Panc1 (cell line): ENCODE measurements around the gene KCNE3. TPM values are rescaled to one million over a fixed set of nuclear protein-coding genes. Genes with fewer than 3 reads are reported as not detected.

Experiments used
- ATAC-seq: fragments of 200-7000 bp; cut with Tn5 transposase; 2 replicates; pipeline ENCODE4 v1.9.1; 2020; ENCODE audit warnings: mild to moderate bottlenecking, moderate library complexity
- BruUV-seq: library from RNA; stranded (reverse); fragments of 400-500 nt; replicated peaks from 2 replicates; lab custom pipeline; 2021; lab: Mats Ljungman, UMichigan
- CTCF ChIA-PET: fragments of 300-600 bp; sonication (Branson Sonifier 250); formaldehyde crosslinking; loops from one replicate; lab custom pipeline; 2022; ENCODE audit warnings: antibody characterized with exemption; lab: Charles Lee
- POLR2A ChIA-PET: fragments of 300-600 bp; sonication (Branson Sonifier 250); formaldehyde crosslinking; loops from one replicate; lab custom pipeline; 2022; ENCODE audit warnings: antibody characterized with exemption; lab: Charles Lee
- DNase-seq: peaks from one replicate; pipeline ENCODE4 v3.0.0-alpha.2; 2010; ENCODE audit warnings: low read depth, low spot score
- H3K27ac ChIP-seq: 2 replicates; pipeline ENCODE4 v1.5.1; 2011; ENCODE audit warnings: mild to moderate bottlenecking, low read length, inconsistent platforms
- H3K27me3 ChIP-seq: fragments of 200-500 bp; sonication (Bioruptor generic); 2 replicates; pipeline ENCODE4 v1.6.0; 2014; ENCODE audit warnings: low read length, inconsistent platforms; ENCODE audit not compliant: control insufficient read depth, insufficient read depth
- H3K36me3 ChIP-seq: fragments of 200-500 bp; sonication (Bioruptor generic); 2 replicates; pipeline ENCODE4 v1.5.1; 2014; ENCODE audit warnings: inconsistent platforms, mild to moderate bottlenecking, low read length, moderate library complexity; ENCODE audit not compliant: control insufficient read depth, insufficient read depth
- H3K4me1 ChIP-seq: 2 replicates; pipeline ENCODE4 v1.5.1; 2011; ENCODE audit warnings: inconsistent platforms, mild to moderate bottlenecking, low read length, moderate library complexity; ENCODE audit not compliant: control insufficient read depth, insufficient read depth
- H3K4me3 ChIP-seq, 2 experiments: 2 replicates each; pipeline ENCODE4 v1.5.1; 2011 to 2012; ENCODE audit warnings: low read depth in 2 of 2, low read length in 2 of 2, mild to moderate bottlenecking in 2 of 2, inconsistent platforms in 1 of 2, moderate library complexity in 1 of 2
- H3K9me3 ChIP-seq: fragments of 200-500 bp; sonication (Bioruptor generic); 2 replicates; pipeline ENCODE4 v1.5.1; 2014; ENCODE audit warnings: low read depth, mild to moderate bottlenecking, inconsistent platforms, low read length, moderate library complexity; ENCODE audit not compliant: control insufficient read depth, insufficient read depth
- CTCF ChIP-seq: fragments of 450-650 bp; IDR thresholded peaks from 2 replicates; pipeline ENCODE4 v1.5.1; 2017; ENCODE audit warnings: mild to moderate bottlenecking
- POLR2AphosphoS5 ChIP-seq: IDR thresholded peaks from 2 replicates; pipeline ENCODE4 v1.6.1; 2012; ENCODE audit warnings: mild to moderate bottlenecking, low read depth, low read length, moderate library complexity
- REST ChIP-seq, 2 experiments: IDR thresholded peaks; 2 replicates each; pipeline ENCODE4 v1.6.1; 2011 to 2012; ENCODE audit warnings: low read depth in 2 of 2, control low read depth in 1 of 2, low read length in 1 of 2, mild to moderate bottlenecking in 1 of 2, moderate library complexity in 1 of 2; ENCODE audit not compliant: insufficient read depth in 1 of 2
- SIN3A ChIP-seq: IDR thresholded peaks from 2 replicates; pipeline ENCODE4 v1.6.1; 2012; ENCODE audit warnings: low read depth, mild to moderate bottlenecking, low read length, moderate library complexity, borderline replicate concordance; ENCODE audit not compliant: insufficient read depth
- TCF7L2 ChIP-seq: IDR thresholded peaks from 2 replicates; pipeline ENCODE4 v1.6.1; 2011; ENCODE audit warnings: mild to moderate bottlenecking, low read depth, low read length, inconsistent platforms
- in situ Hi-C: cut with HindIII; loops from 2 replicates; pipeline ENCODE4 v1.10.0; 2016; ENCODE audit warnings: low sequenced_read_pairs, low pct_unique_long_range_greater_than_20kb
- intact Hi-C: fragments of 100-400 bp; cut with micrococcal nuclease; formaldehyde crosslinking; loops from one replicate; pipeline ENCODE4 v1.10.0; 2022; ENCODE audit not compliant: unreplicated experiment
- total RNA-seq: library from RNA; stranded (reverse); gene quantifications from one replicate; pipeline ENCODE4 v1.2.1, GENCODE V29; 2021; ENCODE audit not compliant: unreplicated experiment

KCNE3 gene
- total RNA-seq, 1 experiment from 2014 or later = 0.15 TPM

DNA sequence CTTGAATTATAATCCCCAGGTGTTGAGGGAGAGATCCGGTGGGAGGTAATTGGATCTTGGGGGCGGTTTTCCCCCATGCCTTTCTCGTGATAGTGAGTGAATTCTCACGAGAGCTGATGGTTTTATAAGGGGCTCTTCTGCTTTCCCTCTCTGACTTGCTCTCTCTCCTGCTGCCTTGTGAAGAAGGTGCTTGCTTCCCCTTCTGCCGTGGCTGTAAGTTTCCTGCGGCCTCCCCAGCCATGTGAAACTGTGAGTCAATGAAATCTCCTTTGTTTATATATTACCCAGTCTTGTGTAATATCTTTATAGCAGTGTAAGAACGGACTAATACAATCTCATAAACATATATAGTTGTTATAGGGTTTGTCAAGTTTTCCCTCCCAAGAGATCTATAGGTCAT, 32.8 kb downstream of the KCNE3 start:
- CTCF ChIA-PET = interaction anchor here (1.5 kb wide), 1 partner anchor 15 kb away, joined by 3 read pairs; no protein-coding TSS in a partner anchor
- no peaks in the 10 kb centered on the region for H3K36me3 ChIP-seq
- H3K4me1 ChIP-seq = no peaks in the 10 kb centered on the region
- ATAC-seq (no peak), DNase-seq (no peak)
- H3K4me3 ChIP-seq = no peak overlapping the region
- TF ChIP-seq POLR2AphosphoS5 = no peak
- TF ChIP-seq CTCF = no peak
- TF ChIP-seq SIN3A = no peak
- no peak for TF ChIP-seq TCF7L2
- no peak for TF ChIP-seq REST (IDR thresholded peaks at IDR 0.05; ENCODE audit: insufficient read depth in 1 of 2, low read depth in 2 of 2, low read length in 1 of 2)
- no peak overlapping the region for H3K27ac ChIP-seq
- in situ Hi-C loops = no loop called here
- POLR2A ChIA-PET = no interaction called here
- H3K27me3 ChIP-seq = no peaks in the 10 kb centered on the region
- intact Hi-C loops = no loop called here
- no TSS peak for BruUV-seq
- H3K9me3 ChIP-seq = no peaks in the 10 kb centered on the region

GRCh38 chr11:74429205-74429604, 38.1 kb downstream of the KCNE3 start:
- Histone ChIP-seq H3K27me3 (no peaks in the 10 kb centered on the region), H3K4me3 (no peak overlapping the region), H3K27ac (no peak overlapping the region), H3K4me1 (no peaks in the 10 kb centered on the region), H3K9me3 (no peaks in the 10 kb centered on the region), H3K36me3 (no peaks in the 10 kb centered on the region)
- intact Hi-C loops = no loop called here
- ATAC-seq (no peak), DNase-seq (no peak)
- ChIA-PET POLR2A (no interaction called here), CTCF (interaction anchor here (1.0 kb wide), 1 partner anchor 21 kb away, joined by 3 read pairs; no protein-coding TSS in a partner anchor)
- in situ Hi-C loops = no loop called here
- no TSS peak for BruUV-seq
- TF ChIP-seq SIN3A (no peak), TCF7L2 (no peak)

DNA sequence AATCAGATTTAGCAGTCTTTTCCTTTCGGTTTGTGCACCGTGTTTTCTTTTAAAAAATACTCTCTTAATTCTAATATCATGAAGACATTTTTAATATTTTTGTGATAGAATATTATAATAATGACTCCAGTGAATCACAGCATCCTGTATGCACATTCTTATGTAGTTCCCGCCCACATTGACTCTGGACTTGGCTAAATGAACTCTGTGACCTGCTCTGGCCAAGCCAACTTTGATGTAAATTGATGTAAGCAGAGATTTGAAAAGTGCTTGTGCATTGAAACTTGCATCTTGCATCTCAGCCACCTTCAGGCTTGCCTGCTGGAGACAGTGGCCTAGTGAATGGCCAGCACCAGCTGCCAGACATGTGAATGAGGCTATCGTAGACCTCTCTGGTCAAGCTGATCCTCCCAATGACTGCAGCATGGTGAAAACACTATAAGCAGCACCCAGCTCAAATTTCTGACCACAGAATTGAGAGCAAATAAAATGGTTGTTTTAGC, 39.9 kb downstream of the KCNE3 start:
- Histone ChIP-seq H3K4me3 (no peak overlapping the region), H3K27me3 (no peaks in the 10 kb centered on the region), H3K36me3 (no peaks in the 10 kb centered on the region), H3K27ac (no peak overlapping the region), H3K4me1 (no peaks in the 10 kb centered on the region), H3K9me3 (no peaks in the 10 kb centered on the region)
- intact Hi-C loops (no loop called here), in situ Hi-C loops (no loop called here)
- BruUV-seq = no TSS peak
- ChIA-PET CTCF (no interaction called here), POLR2A (interaction anchor here (0.7 kb wide), 1 partner anchor 19 kb away, joined by 4 read pairs; no protein-coding TSS in a partner anchor)
- DNase-seq (no peak), ATAC-seq (no peak)
- TF ChIP-seq SIN3A (no peak), CTCF (no peak), TCF7L2 (no peak), REST (IDR thresholded peaks at IDR 0.05; ENCODE audit: insufficient read depth in 1 of 2, low read depth in 2 of 2, low read length in 1 of 2) (no peak), POLR2AphosphoS5 (no peak)
